Measurements from ENCODE around the gene POP4.
A peak's percentile ranks its signal among the peaks of the same experiment; 100 is the strongest.

POP4 gene

GRCh38 chr19:29576761-29577648 lies 29.1 kb upstream of the POP4 start:
- peak; percentile 77 to 84 (median 81) for DNase-seq

GRCh38 chr19:29577649-29577963 lies 28.5 kb upstream of the POP4 start:
- no peak for DNase-seq

GRCh38 chr19:29578349-29578748 lies 27.7 kb upstream of the POP4 start:
- DNase-seq, result no peak

- DNase-seq, result no peak
These were observed 26.7 kb upstream of the POP4 start for GRCh38 chr19:29579308-29579910.

DNA sequence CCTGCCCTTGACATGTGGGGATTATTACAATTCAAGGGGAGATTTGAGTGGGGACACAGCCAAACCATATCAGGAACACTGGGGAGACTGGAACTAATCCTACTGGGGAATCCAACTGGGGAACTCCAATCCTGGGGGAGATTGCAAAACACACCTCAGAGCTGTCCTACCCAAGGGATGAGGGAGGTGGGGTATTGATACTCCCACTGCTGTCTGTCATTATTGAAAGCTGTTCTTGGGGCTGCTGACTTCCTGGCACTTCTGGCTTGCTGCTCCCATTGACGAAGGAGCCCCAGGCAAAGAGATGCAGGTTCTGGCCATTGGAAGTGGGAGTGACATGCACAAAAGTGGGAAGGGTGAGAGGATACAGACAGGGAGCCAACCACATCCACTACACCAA lies 24.7 kb upstream of the POP4 start:
- no peak for DNase-seq

DNA sequence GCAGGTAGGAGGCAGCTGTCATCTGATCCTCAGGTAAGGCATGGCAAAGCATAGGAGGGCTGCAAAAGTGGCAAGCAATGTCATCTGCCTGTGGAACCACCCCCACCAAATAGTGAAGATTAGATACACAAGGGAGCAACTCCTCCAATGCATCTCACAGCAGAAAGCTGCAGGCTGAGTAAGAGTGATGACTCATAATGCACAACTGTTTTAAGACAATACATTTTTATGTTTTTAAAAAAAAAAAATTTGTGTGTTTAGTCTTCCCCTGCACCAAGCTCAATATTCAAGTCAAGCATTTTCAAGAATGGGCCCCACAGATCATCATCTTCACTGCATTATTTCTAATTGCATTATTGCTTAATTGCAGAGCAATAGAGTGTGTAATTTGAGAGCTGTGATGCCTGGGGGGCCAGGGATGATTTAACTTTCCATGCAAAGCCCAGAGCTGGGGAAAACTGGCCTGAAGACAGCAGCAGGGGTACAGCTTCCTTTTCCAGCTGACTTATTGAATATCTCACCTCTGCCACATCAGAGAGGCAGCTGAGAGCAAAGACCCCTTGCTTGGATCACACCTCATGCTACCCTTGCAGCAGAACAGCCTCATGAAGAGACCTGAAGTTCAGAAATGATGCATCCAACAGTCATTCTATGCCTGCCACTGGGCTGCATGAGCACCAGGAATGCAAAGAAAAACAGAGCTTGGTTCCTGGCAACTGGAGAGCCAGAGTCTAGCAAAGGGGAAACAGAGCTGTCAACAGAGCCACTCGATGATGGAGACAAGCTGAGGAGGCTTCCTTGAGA lies 22.7 kb upstream of the POP4 start:
- DNase-seq, result no peak

- no peak for DNase-seq
These were observed 19.7 kb upstream of the POP4 start for GRCh38 chr19:29586401-29586800.

DNA sequence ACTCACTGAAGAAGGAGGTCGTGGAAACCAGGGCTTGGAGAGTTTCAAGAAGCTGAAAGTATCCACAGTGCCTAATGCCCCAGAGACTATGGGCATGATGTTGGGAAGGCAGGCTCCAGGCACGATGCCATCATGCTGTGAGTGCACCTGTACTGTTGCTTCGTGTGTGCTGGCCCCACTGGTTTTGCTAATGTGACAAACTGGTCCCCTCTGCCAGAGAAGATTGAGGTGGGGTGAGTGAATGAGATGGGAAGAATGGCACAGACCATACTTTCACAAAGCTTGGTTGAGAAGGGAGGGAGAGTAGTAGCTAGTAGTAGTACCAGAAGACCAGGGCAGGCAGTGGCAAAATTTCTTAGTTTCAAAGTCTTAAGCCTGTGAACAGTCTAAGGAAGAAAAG lies 19.0 kb upstream of the POP4 start:
- DNase-seq, result no peak

DNA sequence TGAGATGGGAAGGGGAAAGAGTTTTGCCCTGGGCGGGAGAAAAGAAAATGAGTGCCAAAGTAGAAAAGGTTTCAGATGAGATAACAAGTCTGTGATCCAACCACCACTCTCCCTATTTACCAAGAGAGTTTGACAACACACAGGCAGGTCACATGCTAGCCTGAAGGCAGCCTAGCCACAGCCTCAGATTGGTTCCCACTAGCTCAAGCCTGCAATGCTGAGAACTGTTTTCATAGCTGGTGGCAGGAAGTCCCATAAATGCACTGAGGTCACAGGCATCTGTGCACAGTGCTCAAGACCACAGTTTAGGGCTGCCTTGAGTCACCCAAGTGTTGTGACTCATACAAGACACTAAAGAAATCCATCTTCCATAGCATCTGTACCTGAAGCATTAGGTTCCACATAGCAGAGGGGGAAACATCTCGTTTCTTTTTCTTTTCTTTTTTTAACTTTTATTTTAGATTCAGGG lies 18.5 kb upstream of the POP4 start:
- DNase-seq, result peak; percentile 15 to 34 (median 24)

DNA sequence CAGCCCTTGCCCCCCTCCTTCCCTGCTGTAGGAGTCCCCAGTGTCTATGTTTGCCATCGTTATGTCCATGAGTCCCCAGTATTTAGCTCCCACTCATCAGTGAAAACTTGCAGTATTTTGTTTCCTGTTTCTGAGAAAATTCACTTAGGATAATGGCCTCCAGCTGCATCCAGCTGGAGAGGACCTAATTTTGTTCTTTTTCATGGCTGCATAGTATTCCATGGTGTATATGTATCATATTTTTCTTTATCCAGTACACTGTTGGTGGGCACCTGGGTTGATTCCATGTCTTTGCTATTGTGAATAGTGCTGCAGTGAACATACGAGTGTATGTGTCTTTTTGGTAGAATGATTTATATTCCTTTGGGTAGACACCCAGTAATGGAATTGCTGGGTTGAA lies 18.0 kb upstream of the POP4 start:
- DNase-seq, result no peak

- DNase-seq, result no peak
These were observed 15.8 kb upstream of the POP4 start for GRCh38 chr19:29590278-29590677.

GRCh38 chr19:29591670-29592069 lies 14.4 kb upstream of the POP4 start:
- DNase-seq, result no peak

DNA sequence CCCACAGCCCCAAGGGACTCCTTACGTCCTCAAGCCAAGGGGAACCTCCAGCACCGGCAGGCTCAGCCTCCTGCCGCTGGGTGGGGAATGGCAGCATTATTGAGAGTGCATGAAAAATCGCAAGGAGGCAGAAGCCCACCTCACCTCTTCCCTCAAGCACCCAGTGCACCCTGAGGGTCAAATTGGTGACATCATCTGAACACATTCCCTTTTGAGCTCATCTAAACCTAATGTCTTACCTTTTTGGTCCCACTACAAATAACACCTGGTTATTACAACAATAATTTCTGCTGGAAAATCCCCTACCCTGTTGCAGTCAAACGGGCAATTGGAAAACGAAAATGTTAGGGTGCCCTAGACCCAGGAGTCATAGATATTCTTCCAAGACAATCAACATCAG lies 12.2 kb upstream of the POP4 start:
- DNase-seq, result no peak

- DNase-seq, result no peak
These were observed 9.9 kb upstream of the POP4 start for GRCh38 chr19:29596080-29596727.

DNA sequence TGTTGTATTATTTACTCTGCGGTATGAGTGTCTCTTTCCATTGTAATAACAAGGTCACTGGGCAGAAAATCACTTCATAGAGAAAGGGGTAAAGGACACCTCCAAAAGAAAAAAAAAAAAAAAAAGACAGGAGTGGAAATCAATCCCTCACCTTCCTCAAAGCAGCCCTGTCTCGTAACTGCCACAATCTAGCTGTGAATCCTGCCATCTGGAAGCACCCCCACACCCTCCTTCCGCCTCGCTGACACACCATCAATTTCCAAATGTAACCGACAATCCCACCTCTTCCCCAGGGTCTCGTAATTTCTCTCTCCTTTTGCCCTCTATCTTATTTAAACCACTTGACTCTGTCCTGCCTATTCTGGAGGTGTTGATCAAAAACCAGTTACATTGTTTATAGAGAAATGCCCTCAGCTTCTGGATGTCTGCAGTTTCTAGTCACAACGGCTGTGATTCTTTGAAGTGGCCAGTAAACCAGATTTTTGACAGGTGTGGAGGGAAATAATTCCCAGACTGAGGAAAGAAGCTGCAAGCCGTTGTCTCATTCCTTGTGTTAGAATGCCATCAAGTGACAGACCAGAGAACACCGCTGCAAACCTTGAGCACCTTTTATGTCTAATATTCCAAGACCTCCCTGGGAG lies 9.1 kb upstream of the POP4 start:
- DNase-seq, result peak in 2 of 3 donors; percentile 23 to 30

GRCh38 chr19:29598036-29598435 lies 8.0 kb upstream of the POP4 start:
- DNase-seq, result no peak

- no peak for DNase-seq
These were observed 7.6 kb upstream of the POP4 start for GRCh38 chr19:29598496-29598895.

DNA sequence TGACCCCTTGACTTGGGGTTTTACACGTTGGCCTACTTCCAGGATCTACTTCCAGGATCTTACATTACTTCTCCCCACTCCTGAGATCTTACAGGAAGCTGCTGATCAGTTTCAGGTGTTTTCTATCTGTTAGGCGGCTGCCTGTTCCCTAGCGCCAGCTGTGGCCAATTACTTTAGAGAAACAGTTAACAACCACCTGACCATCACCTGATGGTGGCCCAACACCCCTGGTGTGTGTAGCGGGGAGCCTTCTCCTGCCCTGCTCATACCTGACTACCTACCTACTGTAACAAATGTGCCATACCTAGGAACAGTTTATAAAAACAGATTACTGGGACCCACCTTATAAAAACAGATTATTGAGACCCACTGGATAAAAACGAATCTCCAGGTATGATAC lies 2.8 kb upstream of the POP4 start:
- DNase-seq, result no peak

DNA sequence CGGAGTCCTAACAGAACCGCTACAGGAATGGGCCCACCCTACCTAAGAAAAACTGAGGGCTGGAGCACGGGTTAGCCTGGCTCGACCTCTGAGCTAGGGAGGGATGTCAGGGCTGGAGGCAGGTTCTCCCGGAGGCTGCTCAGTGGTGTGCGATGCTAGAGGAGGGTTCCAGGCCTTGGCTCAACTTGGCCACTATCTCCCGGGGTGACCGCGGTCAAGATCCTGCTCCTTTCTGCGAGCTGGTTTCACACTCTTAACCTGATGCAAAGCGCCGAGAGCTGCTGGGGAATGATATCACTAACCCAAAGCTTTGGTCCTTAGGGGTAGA lies 301 bp downstream of the POP4 start:
- no peak for DNase-seq

- DNase-seq, result no peak
These were observed 3.6 kb downstream of the POP4 start for GRCh38 chr19:29609636-29610035.

DNA sequence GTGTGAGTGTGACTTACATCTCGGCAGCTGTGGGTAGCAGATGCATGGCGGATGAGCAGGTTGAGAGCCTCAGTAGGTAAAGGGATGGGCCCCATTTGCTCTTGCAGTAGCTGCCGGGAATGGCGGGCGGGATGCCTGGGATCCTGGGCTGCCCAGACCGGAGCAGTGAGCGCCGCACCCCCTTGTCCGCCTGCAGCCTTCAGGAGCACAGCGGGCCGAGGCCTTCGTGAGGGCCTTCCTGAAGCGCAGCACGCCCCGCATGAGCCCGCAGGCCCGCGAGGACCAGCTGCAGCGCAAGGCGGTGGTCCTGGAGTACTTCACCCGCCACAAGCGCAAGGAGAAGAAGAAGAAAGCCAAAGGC lies 4.1 kb downstream of the POP4 start:
- DNase-seq, result no peak

DNA sequence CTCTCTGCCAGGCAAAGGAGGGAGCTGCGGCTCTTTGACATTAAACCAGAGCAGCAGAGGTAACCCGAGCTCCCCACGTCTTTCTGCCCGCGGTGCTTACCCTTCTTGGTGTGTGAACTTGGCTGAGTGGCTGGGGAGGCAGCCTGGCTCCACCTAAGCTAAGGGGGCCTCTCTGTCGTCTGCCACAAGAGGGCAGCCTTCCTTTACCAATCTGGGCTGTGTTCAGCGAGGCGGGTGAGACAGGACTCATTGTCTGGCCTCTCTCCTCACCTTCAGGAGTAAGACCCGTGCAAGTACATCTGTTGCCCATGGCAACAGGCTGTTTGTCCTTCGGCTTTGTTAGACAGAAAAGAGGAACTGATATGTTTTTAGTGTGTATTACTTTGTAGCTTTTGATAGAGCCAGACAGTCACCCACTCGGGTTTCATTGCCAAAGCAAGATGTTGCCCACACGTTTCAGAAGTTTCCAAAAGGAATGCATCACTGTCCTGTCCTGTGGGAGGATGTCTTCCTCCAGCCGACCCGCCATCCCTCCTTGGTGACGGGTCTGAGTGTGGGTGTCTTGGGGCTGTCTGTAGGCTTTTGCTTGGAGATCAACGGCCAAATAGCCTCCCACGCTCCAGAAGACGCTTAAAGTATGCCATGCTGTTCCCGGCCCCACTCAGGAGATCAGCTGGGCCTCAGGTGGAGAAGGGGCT lies 4.6 kb downstream of the POP4 start:
- DNase-seq, result peak; percentile 80 to 89 (median 84)
